NCI-H2196 treated with DMSO at 0.1 percent for 48 hours (cell line): Measurements from ENCODE around the gene CACFD1.
A peak's percentile ranks its signal among the peaks of the same experiment; 100 is the strongest.

Experiments
- DNase-seq: peaks from one replicate; lab custom pipeline; 2025; ENCODE audit not compliant: unreplicated experiment; lab: John Stamatoyannopoulos, UW

The CACFD1 gene

DNA sequence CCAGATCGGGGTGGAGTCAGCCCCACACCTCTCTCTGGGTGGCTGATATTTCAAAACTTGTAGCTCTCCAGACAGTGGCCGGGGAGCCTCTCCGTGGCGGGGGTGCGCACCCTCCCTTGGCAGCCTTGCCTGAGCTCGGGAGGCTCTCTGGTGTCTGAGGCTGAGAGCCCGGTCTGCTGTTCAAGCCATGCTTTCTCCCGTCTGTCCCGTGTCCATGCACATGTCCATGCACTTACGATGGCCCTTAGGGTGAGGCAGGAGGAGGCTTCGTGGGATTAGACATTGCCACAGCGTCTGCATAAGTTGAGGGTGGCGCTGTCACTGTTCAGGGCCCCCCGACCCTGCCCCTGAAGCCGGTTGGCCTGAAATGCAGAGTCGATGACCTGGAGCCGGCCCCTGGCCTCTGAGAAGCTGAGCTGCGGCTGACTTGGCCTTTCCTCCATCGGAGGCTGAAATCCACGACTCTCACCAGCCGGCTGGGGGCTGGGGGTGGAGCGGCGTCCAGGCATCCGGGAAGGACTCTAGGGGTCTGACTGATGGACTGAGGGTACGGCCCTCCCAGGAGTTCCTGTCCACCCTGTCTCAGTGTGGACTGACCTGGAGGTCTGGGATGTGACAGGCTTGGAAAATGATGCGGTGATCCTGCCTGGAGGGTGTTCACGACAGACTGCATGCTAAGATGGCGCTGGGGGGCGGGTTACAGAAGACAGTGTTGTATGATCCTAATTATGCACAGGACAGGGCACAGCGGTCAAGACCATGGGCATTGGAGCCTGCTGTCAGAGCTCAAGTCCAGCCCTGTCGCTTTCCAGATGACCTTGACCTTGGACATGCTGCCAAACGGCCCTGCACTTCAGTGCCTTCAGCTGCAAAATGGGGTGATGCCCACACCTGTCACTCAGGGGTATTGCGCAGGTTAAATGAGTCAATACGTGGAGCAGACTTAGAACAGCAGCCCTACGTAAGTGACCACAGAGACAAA, 37.4 kb downstream of the CACFD1 start:
- no peak for DNase-seq

DNA sequence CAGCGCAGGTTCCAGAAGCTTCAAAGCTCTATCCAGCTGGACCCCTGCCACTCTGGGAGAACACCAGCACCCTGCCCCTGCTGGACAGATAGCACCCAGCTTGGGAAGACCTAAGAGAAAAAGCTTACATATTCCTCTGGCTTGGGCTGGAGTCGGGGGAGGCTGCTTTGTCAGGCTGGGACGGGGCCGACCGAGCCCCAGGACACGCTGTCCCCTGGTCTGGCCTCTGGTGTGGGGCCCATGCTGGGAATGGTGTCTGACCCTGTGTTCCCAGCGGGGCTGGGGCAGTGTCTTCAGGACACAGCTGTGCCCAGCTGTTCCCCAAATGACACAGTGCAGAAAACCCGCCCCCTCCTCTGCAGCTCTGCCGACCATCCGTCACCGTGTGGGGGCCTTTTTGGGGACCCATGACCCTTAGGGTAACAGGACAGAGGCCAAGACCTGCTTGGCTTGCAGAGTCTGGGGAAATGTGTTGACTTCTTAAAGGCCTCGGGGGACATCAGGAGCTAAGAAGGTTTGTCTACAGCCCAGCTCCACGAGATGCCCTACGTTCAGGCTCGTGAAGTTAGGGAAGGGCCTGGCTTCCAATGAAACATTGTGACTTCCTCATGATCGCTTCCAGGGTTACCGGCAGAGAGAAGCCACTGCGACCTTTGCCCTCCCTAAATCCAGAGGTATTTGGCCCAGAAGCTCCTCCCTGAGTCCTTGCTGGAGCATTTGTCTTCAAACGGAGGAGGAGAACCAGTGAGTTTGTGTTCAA, 39.5 kb downstream of the CACFD1 start:
- DNase-seq = no peak

DNA sequence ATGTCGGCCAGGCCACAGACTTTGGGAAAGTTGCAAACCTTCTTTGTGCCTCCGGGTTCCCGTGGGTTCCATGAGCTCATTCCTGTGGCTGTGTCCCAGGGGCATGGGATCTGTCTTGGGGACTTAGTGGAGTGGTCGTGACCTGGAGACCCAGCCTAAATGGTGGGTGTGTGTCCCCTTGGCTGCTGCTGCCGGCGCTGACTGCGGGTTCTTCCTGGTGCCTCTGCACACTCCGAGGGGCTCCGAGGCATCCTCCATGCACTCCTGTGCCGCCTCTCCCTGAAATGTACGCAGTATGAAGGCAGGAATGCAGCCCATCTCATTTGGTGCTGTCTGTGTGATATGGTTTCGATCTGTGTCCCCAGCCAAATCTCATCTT, 40.1 kb downstream of the CACFD1 start:
- no peak for DNase-seq

GRCh38 chr9:133502112-133502511, 42.3 kb downstream of the CACFD1 start:
- no peak for DNase-seq

- no peak for DNase-seq
These were observed 45.5 kb downstream of the CACFD1 start for GRCh38 chr9:133505186-133505830.

GRCh38 chr9:133505901-133506652, 46.3 kb downstream of the CACFD1 start:
- no peak for DNase-seq

GRCh38 chr9:133506653-133507038, 46.9 kb downstream of the CACFD1 start:
- DNase-seq = no peak

DNA sequence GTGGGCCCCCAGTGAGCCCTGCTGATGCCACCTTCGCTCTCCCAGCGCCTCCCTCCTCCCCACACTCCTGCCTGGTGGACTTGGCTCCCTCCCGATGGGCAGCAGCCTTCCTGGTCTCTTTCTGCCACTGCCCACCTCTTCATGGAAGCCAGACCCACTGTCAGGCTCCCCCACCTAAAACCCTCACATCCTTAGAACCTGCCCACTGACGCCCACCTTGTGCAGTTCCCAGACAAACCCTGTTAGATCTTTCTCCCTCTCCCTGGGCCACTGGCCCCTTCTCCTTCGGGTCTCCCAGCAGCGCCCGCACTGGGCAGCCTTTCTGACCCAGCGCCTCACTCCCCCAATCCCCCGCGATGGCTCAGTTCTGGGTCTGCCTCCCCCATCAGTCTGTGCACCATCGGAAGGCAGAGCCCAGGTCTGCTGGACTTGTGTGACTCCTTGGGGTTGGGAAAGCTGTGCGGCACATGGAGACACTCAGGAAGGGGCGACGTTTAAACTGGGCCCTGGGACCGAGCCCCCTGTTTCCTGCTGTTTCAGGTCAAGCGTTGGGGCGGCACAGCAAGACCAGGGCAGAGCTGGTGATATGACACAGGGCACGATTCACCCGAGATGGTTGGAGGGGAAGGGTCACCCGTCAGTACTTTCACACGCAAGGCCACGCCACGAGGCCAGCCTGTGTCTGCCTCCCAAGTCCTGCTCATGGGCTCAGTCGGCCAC, 47.6 kb downstream of the CACFD1 start:
- no peak for DNase-seq

DNA sequence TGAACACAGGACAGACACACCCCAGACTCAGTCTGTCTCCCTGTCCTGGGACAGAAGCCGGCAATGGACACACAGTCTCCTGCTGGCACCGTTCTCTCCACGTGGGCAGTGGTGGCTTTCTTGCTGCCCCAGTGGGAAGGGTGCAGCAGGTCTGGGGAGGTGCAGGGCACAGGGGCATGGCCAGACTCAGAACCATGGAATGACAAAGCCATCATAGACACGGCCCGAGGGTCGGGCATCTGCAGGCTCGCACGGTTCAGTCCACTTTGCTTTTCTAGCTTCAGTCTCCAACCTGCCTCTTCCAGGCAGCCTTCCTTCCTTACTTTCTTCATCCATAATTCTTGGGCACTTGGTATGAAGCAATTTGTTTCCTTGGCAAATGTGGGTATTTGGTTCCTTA, 48.3 kb downstream of the CACFD1 start:
- no peak for DNase-seq

- DNase-seq = peak; percentile 92
These were observed 49.7 kb downstream of the CACFD1 start for GRCh38 chr9:133509179-133510083.

DNA sequence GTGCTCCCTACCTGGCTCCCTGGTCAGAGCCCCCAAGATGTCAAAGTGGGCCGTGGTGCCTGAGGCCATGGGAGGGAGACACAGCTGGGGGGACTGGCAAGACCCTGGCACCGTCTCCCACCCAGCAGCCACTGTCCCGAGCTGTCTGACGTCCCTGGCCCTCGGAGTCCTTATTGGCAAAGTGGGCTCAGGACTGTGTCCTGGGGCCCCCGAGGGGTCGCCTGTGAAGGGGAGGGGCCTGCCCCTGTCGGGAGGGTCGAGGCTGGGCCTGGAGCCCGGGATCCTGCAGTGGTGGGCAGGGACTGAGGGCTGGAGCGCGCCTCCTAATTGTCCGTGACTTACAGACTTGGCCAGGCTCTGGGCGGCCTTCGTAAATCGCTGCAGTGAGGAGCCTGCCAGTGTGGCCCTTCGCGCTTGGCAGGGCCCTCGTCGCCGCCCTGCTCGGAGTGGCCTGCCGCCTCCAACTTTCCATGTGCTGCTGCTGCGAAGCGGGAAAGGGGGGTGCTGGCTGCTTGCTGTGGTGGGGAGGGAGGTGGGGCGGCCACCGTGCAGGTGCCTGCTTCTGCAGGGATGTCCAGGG, 51.2 kb downstream of the CACFD1 start:
- no peak for DNase-seq

- no peak for DNase-seq
These were observed 51.8 kb downstream of the CACFD1 start for GRCh38 chr9:133511607-133512006.

DNA sequence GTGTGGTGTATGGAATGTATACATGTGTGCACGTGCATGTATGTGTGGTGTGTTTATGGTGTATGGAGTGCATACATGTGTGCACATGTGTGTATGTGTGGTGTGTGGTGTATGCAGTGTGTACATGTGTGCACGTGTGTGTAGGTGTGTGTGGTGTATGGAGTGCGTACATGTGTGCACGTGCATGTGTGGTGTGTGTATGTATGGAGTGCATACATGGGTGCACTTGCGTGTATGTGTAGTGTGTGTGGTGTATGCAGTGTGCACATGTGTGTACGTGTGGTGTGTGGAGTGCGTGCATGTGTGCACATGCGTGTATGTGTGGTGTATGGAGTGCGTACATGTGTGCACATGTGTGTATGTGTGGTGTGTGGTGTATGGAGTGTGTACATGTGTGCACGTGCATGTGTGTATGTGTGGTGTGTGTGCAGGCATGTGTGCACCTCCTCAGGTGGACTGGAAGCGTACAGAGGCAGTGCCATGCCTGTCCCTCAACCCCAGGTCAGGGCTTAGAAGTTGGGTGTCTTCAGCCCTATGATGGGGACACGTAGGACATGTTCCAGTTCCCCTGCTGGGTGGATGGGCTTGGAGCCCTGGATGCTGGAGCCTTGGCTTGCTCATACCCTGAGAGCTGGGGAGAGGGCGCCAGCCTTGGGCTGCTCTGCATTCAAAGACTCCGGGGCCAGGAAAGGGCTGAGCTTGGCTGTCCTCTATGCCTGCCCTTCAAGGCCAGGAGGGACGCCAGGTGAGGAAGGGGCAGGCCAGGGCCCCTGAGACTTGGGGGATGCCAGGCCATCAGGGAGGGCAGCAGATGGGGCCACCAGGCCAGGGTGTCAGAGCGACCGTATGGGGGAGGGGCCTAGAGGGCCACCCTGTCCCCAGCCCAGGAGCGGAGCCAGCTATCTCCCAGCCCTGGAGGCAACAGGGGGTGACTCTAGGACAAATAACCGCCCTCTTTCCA, 52.8 kb downstream of the CACFD1 start:
- DNase-seq = no peak

DNA sequence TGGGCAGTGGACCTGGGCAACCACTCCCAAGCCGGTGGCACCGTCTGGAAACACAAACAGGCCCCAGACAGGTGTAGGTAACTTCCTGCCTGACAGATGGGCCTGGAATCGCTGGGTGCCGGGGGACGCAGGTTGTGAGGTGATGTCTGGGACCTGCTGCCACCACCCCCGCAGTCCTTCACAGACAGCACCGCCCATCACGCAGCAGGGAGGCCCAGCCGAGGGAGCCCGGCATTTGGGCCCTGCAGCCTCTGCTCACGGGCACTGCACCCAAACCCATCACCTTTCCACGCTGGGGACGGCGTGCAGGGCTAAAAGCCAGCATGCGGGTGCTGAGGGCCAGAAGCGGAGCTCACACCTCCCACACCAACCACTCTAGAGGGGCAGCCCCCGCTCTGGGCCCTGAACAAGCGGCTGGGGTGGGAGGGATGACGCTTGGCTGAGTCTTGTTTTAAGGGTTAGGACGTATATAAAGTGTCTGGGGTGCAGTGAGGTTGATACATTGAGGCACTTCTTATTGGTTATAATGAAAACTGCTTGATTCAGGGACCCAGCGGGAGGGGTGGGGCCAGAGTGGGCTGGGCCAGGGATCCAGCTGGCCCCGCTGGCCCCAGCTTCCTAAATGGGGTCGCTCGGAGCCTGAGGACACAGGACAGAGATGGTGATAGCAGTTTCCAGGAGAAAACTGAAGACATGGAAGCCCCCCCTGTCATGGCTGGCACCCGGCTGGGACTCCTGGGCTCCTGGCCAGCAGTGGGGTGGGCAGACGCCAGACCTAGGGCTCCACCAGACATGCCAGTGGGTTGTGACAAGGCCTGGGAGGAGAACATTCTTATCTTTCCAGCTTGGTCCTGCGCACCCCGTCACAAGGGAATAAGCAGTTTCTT, 53.7 kb downstream of the CACFD1 start:
- DNase-seq = peak; percentile 22

DNA sequence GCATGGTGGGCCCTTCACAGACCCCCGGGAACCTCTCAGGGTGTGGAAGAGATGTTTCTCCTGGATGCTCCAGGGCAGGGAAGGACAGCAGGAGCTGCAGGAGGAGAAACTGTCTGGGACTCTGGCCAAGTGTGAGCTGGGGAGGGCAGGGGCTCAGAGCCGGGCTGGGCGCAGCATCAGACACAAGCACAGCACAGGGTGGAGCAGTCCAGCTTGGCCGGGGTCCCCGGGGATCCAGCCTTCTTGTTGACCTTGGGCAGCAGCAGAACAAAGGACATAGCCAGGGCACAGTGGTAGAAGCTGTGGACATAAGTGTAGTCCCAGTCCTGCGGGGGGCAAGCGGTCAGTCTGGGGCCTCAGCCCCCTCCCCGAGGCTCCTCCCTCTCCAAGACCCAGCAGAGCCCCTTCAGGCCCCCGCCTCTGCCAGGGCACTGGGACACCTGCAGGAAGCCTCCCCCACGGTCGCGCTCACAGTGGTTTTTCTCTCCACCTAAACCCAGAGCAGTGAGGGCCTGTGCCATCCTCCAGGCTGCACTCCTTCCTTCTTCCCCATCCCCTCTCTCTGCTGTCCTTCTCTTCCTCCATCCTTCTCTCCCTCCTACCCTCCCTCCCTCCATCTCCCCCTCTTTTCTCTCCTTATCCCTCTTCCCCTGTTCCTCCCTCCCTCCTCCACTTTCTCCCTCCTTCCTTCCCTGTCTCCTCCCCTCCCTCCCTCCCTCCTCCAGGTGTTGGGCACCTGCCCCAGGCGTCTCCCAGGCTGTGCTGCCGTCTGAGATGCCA, 54.9 kb downstream of the CACFD1 start:
- DNase-seq = peak; percentile 53

GRCh38 chr9:133515240-133515610, 55.4 kb downstream of the CACFD1 start:
- no peak for DNase-seq
